WTC11 (cell line): ENCODE data around the gene RCHY1.

Source experiments
- ATF3 ChIP-seq: sonication (generic); formaldehyde crosslinking; conservative IDR thresholded peaks from 2 replicates; pipeline ENCODE4 v1.8.1; 2022; ENCODE audit warnings: mild to moderate bottlenecking, missing genetic modification reagents
- CTCF ChIP-seq: fragments of 200-600 bp; IDR thresholded peaks from 2 replicates; pipeline ENCODE4 v1.8.0; 2022; ENCODE audit warnings: antibody characterized with exemption
- HMGXB4 ChIP-seq: sonication (generic); formaldehyde crosslinking; IDR thresholded peaks from 2 replicates; pipeline ENCODE4 v1.8.1; 2023; ENCODE audit warnings: mild to moderate bottlenecking, moderate library complexity, missing genetic modification reagents
- NFE2L1 ChIP-seq: sonication (generic); formaldehyde crosslinking; IDR thresholded peaks from 2 replicates; pipeline ENCODE4 v1.8.1; 2023; ENCODE audit warnings: missing genetic modification reagents
- USF1 ChIP-seq: sonication (generic); formaldehyde crosslinking; IDR thresholded peaks from 2 replicates; pipeline ENCODE4 v1.8.0; 2022; ENCODE audit warnings: mild to moderate bottlenecking, missing genetic modification reagents
- USF2 ChIP-seq: sonication (generic); formaldehyde crosslinking; IDR thresholded peaks from 2 replicates; pipeline ENCODE4 v1.8.1; 2023; ENCODE audit warnings: mild to moderate bottlenecking, missing genetic modification reagents, moderate library complexity
- ZMAT4 ChIP-seq: fragments of 250-450 bp; sonication (Bioruptor Pico); IDR thresholded peaks from 2 replicates; pipeline ENCODE4 v1.9.0; 2021; ENCODE audit warnings: mild to moderate bottlenecking

- no peak for TF ChIP-seq ATF3 (CRISPR knock-in tag)
- no peak for TF ChIP-seq USF2 (CRISPR knock-in tag)
- no peak for TF ChIP-seq HMGXB4 (CRISPR knock-in tag)
- TF ChIP-seq ZMAT4 (CRISPR knock-in tag), result no peak
- no peak for TF ChIP-seq NFE2L1 (CRISPR knock-in tag)
- no peak for TF ChIP-seq USF1 (CRISPR knock-in tag)
- TF ChIP-seq CTCF, result no peak
Measured at GRCh38 chr4:75429208-75429607, 85.0 kb downstream of the RCHY1 start.
